ENCODE results near the gene MPC2. TPM values are rescaled to one million over a fixed set of nuclear protein-coding genes. Genes with fewer than 3 reads are reported as not detected.

Gene MPC2
- polyA plus RNA-seq, 1 donor (not counting 4 experiments of a cell fraction or from before 2014, with no cell fraction given): 61.6 TPM

- dilution Hi-C loops (cut with MboI; ENCODE audit: extremely low pct_ligation_motif_present, low sequenced_read_pairs): no loop called here
- H3K4me2 ChIP-seq (ENCODE audit: control insufficient read depth, extremely low read depth, insufficient read depth, low read depth, low read length): no peak overlapping the region
- H3K79me2 ChIP-seq (ENCODE audit: control insufficient read depth, insufficient read depth, low read length): no peaks in the 10 kb centered on the region
- H3K27me3 ChIP-seq (ENCODE audit: control insufficient read depth, extremely low read depth, insufficient read depth, low read length): no peaks in the 10 kb centered on the region
- H3K4me1 ChIP-seq (ENCODE audit: control insufficient read depth, extremely low read depth, insufficient read depth, low read length): peaks cover 2% of the 10 kb centered on the region
- no peak overlapping the region for H3K9ac ChIP-seq (ENCODE audit: control insufficient read depth, extremely low read depth, insufficient read depth, low read length)
- H2AFZ ChIP-seq (ENCODE audit: control insufficient read depth, low read length): no peak overlapping the region
- no peaks in the 10 kb centered on the region for H3K36me3 ChIP-seq (ENCODE audit: control insufficient read depth in 2 of 2, extremely low read depth in 1 of 2, insufficient read depth in 2 of 2, low read length in 2 of 2)
- no peak overlapping the region for H3K27ac ChIP-seq (ENCODE audit: control insufficient read depth, insufficient read depth, low read length)
- FAIRE-seq (no peak), DNase-seq (ENCODE audit: low read depth, low spot score) (no peak)
- no peak for TF ChIP-seq EZH2 (IDR thresholded peaks at IDR 0.05; ENCODE audit: low read length)
- TF ChIP-seq, protein P1, sequence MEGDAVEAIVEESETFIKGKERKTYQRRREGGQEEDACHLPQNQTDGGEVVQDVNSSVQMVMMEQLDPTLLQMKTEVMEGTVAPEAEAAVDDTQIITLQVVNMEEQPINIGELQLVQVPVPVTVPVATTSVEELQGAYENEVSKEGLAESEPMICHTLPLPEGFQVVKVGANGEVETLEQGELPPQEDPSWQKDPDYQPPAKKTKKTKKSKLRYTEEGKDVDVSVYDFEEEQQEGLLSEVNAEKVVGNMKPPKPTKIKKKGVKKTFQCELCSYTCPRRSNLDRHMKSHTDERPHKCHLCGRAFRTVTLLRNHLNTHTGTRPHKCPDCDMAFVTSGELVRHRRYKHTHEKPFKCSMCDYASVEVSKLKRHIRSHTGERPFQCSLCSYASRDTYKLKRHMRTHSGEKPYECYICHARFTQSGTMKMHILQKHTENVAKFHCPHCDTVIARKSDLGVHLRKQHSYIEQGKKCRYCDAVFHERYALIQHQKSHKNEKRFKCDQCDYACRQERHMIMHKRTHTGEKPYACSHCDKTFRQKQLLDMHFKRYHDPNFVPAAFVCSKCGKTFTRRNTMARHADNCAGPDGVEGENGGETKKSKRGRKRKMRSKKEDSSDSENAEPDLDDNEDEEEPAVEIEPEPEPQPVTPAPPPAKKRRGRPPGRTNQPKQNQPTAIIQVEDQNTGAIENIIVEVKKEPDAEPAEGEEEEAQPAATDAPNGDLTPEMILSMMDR (optimal IDR thresholded peaks at IDR 0.05 in 1 of 3, IDR thresholded peaks at IDR 0.05 in 1 of 3, conservative IDR thresholded peaks at IDR 0.05 in 1 of 3; ENCODE audit: extremely low read depth in 1 of 3, insufficient read depth in 2 of 3, low read length in 3 of 3): no peak
- H3K9me1 ChIP-seq (ENCODE audit: control insufficient read depth, extremely low read depth, insufficient read depth, low read length): no peaks in the 10 kb centered on the region
- no peak overlapping the region for H3K4me3 ChIP-seq (ENCODE audit: control insufficient read depth in 2 of 3, extremely low read depth in 1 of 3, insufficient read depth in 2 of 3, low read depth in 1 of 3, low read length in 3 of 3)
- no peaks in the 10 kb centered on the region for H4K20me1 ChIP-seq (ENCODE audit: control insufficient read depth, extremely low read depth, insufficient read depth, low read length)
- no peaks in the 10 kb centered on the region for H3K9me3 ChIP-seq (ENCODE audit: control insufficient read depth, low read depth, low read length)
Measured at GRCh38 chr1:167879508-167879907, 57.4 kb downstream of the MPC2 start.

DNA sequence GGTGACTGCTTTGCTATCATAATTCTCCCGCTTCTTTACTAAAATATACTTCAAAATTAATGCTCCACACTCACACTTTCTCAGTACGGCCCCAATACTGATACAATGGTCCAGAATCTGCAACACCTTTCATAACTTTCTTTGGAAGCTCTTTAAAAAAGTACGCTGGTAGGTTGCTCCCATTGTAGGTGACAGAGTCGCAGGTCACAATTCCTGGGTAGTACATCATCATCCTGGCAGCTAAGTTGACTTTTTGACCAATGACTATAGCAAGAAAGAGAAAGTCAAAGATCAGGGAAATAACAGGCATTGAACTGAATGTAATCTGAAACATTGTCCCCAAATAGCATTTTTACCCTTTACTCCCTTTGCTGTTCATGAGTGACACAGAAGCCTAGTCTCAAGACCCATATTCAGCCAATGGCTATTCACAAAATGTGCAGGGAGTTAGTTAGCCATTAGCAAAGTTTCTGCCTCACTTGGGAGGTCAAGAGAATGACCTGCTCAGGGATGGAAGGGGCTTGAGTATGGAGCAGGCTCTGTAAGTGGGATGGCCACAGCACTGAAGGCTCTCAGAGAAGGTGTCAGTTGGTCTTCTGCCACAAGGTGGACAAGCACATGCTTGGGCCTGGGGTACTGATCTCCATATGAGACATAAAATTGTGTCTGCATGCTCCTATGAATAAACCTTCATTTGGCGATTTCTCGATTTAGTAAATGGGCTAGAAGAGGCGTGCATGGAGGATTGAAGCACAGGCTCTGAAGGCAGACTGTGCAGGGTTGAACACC is 58.3 kb downstream of the MPC2 start:
- Histone ChIP-seq H3K79me2 (ENCODE audit: control insufficient read depth, insufficient read depth, low read length) (no peaks in the 10 kb centered on the region), H3K4me2 (ENCODE audit: control insufficient read depth, extremely low read depth, insufficient read depth, low read depth, low read length) (no peak overlapping the region), H3K4me3 (ENCODE audit: control insufficient read depth in 2 of 3, extremely low read depth in 1 of 3, insufficient read depth in 2 of 3, low read depth in 1 of 3, low read length in 3 of 3) (no peak overlapping the region), H4K20me1 (ENCODE audit: control insufficient read depth, extremely low read depth, insufficient read depth, low read length) (no peaks in the 10 kb centered on the region), H3K9me3 (ENCODE audit: control insufficient read depth, low read depth, low read length) (no peaks in the 10 kb centered on the region), H3K36me3 (ENCODE audit: control insufficient read depth in 2 of 2, extremely low read depth in 1 of 2, insufficient read depth in 2 of 2, low read length in 2 of 2) (no peaks in the 10 kb centered on the region), H3K9ac (ENCODE audit: control insufficient read depth, extremely low read depth, insufficient read depth, low read length) (no peak overlapping the region), H3K27ac (ENCODE audit: control insufficient read depth, insufficient read depth, low read length) (no peak overlapping the region), H2AFZ (ENCODE audit: control insufficient read depth, low read length) (no peak overlapping the region), H3K9me1 (ENCODE audit: control insufficient read depth, extremely low read depth, insufficient read depth, low read length) (no peaks in the 10 kb centered on the region), H3K27me3 (ENCODE audit: control insufficient read depth, extremely low read depth, insufficient read depth, low read length) (no peaks in the 10 kb centered on the region), H3K4me1 (ENCODE audit: control insufficient read depth, extremely low read depth, insufficient read depth, low read length) (peaks cover 2% of the 10 kb centered on the region)
- no peak for DNase-seq (ENCODE audit: low read depth, low spot score)
- dilution Hi-C loops (cut with MboI; ENCODE audit: extremely low pct_ligation_motif_present, low sequenced_read_pairs): no loop called here
- TF ChIP-seq, protein P1 (optimal IDR thresholded peaks at IDR 0.05 in 1 of 3, IDR thresholded peaks at IDR 0.05 in 1 of 3, conservative IDR thresholded peaks at IDR 0.05 in 1 of 3; ENCODE audit: extremely low read depth in 1 of 3, insufficient read depth in 2 of 3, low read length in 3 of 3): no peak
- no peak for FAIRE-seq
